ENCODE results near the gene KSR2. TPM values are rescaled to one million over a fixed set of nuclear protein-coding genes. Genes with fewer than 3 reads are reported as not detected.

KSR2 gene
- total and polyA plus RNA-seq, 2 of the 13 experiments (the other 11 are each of a cell fraction or from before 2014, with no cell fraction given), result 0.02 TPM; not detected in 1

GRCh38 chr12:117919479-117919878, 49.3 kb downstream of the KSR2 start:
- H3K4me3 ChIP-seq (replicated peaks in 1 of 3; ENCODE audit: insufficient read depth in 1 of 3, low read depth in 2 of 3, low read length in 3 of 3), result no peak overlapping the region
- no TSS peak for BruUV-seq (replicated peaks)
- H4K20me1 ChIP-seq (ENCODE audit: insufficient read depth, low read length), result no peaks in the 10 kb centered on the region
- no peak overlapping the region for H3K9ac ChIP-seq (ENCODE audit: insufficient read depth, low read depth, low read length)
- H3K27me3 ChIP-seq (ENCODE audit: control insufficient read depth in 1 of 2, insufficient read depth in 2 of 2, low read length in 2 of 2), result peaks cover 0 to 7% of the 10 kb centered on the region in 2 experiments; a peak in 1 of 5 replicates
- no peaks in the 10 kb centered on the region for H3K4me1 ChIP-seq (ENCODE audit: insufficient read depth, low read length)
- 3% methylated on average over 2 of the region's 2 CpGs for WGBS (ENCODE audit: low lambda C conversion rate)
- CTCF ChIA-PET (ENCODE audit: low intra/inter-chr PET ratio, low total read pairs), result no interaction called here
- TF ChIP-seq ZBTB1 (CRISPR knock-in tag; IDR thresholded peaks at IDR 0.05; ENCODE audit: borderline replicate concordance) (no peak), MYPOP (CRISPR knock-in tag; IDR thresholded peaks at IDR 0.05) (no peak), CC2D1A (CRISPR knock-in tag; IDR thresholded peaks at IDR 0.05) (no peak), ZNF749 (CRISPR knock-in tag; IDR thresholded peaks at IDR 0.05; ENCODE audit: borderline replicate concordance) (no peak), STAG1 (CRISPR knock-in tag; IDR thresholded peaks at IDR 0.05) (no peak), ZNF556 (CRISPR knock-in tag; IDR thresholded peaks at IDR 0.05; ENCODE audit: borderline replicate concordance) (no peak), ZNF331 (CRISPR knock-in tag; IDR thresholded peaks at IDR 0.05) (no peak), ZFP62 (CRISPR knock-in tag; IDR thresholded peaks at IDR 0.05) (no peak)
- TF ChIP-seq, protein P1, sequence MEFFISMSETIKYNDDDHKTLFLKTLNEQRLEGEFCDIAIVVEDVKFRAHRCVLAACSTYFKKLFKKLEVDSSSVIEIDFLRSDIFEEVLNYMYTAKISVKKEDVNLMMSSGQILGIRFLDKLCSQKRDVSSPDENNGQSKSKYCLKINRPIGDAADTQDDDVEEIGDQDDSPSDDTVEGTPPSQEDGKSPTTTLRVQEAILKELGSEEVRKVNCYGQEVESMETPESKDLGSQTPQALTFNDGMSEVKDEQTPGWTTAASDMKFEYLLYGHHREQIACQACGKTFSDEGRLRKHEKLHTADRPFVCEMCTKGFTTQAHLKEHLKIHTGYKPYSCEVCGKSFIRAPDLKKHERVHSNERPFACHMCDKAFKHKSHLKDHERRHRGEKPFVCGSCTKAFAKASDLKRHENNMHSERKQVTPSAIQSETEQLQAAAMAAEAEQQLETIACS (CRISPR knock-in tag; IDR thresholded peaks at IDR 0.05), result no peak
- TF ChIP-seq, protein P2, sequence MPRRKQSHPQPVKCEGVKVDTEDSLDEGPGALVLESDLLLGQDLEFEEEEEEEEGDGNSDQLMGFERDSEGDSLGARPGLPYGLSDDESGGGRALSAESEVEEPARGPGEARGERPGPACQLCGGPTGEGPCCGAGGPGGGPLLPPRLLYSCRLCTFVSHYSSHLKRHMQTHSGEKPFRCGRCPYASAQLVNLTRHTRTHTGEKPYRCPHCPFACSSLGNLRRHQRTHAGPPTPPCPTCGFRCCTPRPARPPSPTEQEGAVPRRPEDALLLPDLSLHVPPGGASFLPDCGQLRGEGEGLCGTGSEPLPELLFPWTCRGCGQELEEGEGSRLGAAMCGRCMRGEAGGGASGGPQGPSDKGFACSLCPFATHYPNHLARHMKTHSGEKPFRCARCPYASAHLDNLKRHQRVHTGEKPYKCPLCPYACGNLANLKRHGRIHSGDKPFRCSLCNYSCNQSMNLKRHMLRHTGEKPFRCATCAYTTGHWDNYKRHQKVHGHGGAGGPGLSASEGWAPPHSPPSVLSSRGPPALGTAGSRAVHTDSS (CRISPR knock-in tag; conservative IDR thresholded peaks at IDR 0.05), result no peak
- H3K9me3 ChIP-seq (ENCODE audit: low read length), result no peaks in the 10 kb centered on the region
- no peaks in the 10 kb centered on the region for H3K36me3 ChIP-seq (replicated peaks in 1 of 2; ENCODE audit: control insufficient read depth in 1 of 2, insufficient read depth in 2 of 2, low read length in 2 of 2)
- no peak overlapping the region for H3K4me2 ChIP-seq (ENCODE audit: low read depth, low read length)
- H3K79me2 ChIP-seq (ENCODE audit: insufficient read depth, low read length), result no peaks in the 10 kb centered on the region
- no peak overlapping the region for H2AFZ ChIP-seq (ENCODE audit: low read length)
- ATAC-seq (no peak), FAIRE-seq (no peak), DNase-seq (ENCODE audit: low spot score) (no peak)
- intact Hi-C loops (cut with micrococcal nuclease; ENCODE audit: unreplicated experiment), result no loop called here
- POLR2A ChIA-PET, result no interaction called here
- H3K27ac ChIP-seq (ENCODE audit: extremely low read length, insufficient read depth, low read length), result no peak overlapping the region
- in situ Hi-C loops (cut with HindIII; ENCODE audit: extremely low pct_ligation_motif_present, low pct_unique_long_range_greater_than_20kb), result no loop called here

All from HepG2 (cell line).